Heart left ventricle (tissue), 13 donors: Measurements from ENCODE around the gene COLEC11.
"Not testable (repeated sequence)": the region's sequence is repeated elsewhere in the genome, so short reads cannot be mapped to it uniquely, and the experiment has no call there.

Source experiments
- POLR2A ChIP-seq, 2 donors: fragments of 450-650 bp; IDR thresholded peaks; one replicate each; pipeline ENCODE4 v1.6.1; 2017; ENCODE audit warnings: antibody characterized with exemption in 2 of 2, mild to moderate bottlenecking in 2 of 2, moderate library complexity in 2 of 2
- TF ChIP-seq, protein P1 (sequence below), 12 donors: fragments of 200-600 bp; sonication (generic) in 4 of 12; IDR thresholded peaks; one replicate each; pipeline versions ENCODE4 v1.5.0 to v1.8.0; 2018 to 2022; ENCODE audit warnings: antibody characterized with exemption in 12 of 12, mild to moderate bottlenecking in 5 of 12
- donor health status: ischemic (EF 13 %, LVEDD 7.1; RV severe dilation, severe dysfunction).
- donor health status: DM: no; HTN: yes; CAD: no.
- donor health status: DM: no; HTN: no; CAD: no.
- donor health status: ischemic (EF 25% LVEDD 6.9; RV normal size, moderate dysfunction).
- donor health status: ischemic (EF 25% LVEDD 5.7; RV mildly dilated, moderate dysfunction).
- donor health status: ischemic (EF 35%, LVEDD 5.7; RV mildly dilated, moderate dysfunction).
- donor health status: nonischemic (EF 11% LVEDD 7.7; RV severe dilation, severe dysfunction).
- donor health status: DM: yes; HTN: yes; CAD: no.
- donor health status: PGD.
- donor health status: ischemic (EF 29% LVEDD 5.4; RV normal size, mild dysfunction).
- donor health status: nonischemic (EF 23%, LVEDD 6.1; RV moderate dilation, normal function).

- TF ChIP-seq POLR2A (IDR thresholded peaks at IDR 0.05) = not testable (repeated sequence)
- TF ChIP-seq, protein P1, sequence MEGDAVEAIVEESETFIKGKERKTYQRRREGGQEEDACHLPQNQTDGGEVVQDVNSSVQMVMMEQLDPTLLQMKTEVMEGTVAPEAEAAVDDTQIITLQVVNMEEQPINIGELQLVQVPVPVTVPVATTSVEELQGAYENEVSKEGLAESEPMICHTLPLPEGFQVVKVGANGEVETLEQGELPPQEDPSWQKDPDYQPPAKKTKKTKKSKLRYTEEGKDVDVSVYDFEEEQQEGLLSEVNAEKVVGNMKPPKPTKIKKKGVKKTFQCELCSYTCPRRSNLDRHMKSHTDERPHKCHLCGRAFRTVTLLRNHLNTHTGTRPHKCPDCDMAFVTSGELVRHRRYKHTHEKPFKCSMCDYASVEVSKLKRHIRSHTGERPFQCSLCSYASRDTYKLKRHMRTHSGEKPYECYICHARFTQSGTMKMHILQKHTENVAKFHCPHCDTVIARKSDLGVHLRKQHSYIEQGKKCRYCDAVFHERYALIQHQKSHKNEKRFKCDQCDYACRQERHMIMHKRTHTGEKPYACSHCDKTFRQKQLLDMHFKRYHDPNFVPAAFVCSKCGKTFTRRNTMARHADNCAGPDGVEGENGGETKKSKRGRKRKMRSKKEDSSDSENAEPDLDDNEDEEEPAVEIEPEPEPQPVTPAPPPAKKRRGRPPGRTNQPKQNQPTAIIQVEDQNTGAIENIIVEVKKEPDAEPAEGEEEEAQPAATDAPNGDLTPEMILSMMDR (IDR thresholded peaks at IDR 0.05) = not testable (repeated sequence)
These were observed 24.7 kb downstream of the COLEC11 start for GRCh38 chr2:3619661-3620060.
